HPDE6-E6E7 (cell line): ENCODE data around the gene OGDHL.
"Not testable (repeated sequence)": the region's sequence is repeated elsewhere in the genome, so short reads cannot be mapped to it uniquely, and the experiment has no call there.

Experiments used
- DNase-seq: peaks from one replicate; pipeline ENCODE4 v3.0.0; 2011; ENCODE audit warnings: missing footprints; ENCODE audit errors: extremely low spot score

Gene OGDHL

DNA sequence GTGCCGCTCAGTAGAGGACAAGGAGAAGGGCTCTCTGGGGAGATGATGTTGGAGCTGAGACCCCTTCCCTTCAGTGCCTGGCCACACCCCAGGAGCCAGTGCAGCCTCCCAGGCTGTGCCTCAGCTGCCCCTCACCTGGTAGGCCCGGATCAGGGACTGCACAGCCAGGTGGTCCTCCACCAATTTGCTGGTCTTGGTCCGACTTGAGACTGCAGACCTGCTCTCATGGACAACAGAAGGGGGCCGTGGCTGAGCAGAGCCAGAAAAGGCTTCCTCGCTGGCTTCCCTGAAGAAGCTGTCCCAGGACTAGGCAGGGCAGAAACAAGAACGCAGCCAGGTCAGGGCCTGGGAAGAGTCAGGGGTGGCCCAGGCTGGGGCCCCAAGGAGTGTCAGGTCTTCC lies 5.5 kb downstream of the OGDHL start:
- DNase-seq = no peak

DNA sequence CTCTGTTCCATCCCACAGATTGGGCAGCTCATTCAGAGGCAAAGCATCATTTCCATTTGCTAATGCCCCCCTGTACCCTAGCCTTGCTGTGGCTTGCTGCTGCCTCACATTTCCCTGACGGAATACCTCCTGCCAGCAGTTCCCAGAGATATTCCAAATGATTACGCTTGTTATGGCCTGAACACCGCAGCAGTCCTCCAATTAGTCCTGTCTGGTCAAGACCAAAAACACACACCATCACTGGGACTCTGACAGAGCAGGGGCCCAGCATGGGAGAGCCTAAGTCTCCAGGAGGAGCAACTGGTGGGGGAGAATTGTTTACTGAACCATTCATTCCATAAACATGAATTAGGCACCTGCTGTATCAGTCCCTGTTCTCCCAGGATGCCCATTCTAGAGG lies 6.1 kb downstream of the OGDHL start:
- no peak for DNase-seq

- DNase-seq = not testable (repeated sequence)
Observed at GRCh38 chr10:49754951-49755350, 7.2 kb downstream of the OGDHL start.

DNA sequence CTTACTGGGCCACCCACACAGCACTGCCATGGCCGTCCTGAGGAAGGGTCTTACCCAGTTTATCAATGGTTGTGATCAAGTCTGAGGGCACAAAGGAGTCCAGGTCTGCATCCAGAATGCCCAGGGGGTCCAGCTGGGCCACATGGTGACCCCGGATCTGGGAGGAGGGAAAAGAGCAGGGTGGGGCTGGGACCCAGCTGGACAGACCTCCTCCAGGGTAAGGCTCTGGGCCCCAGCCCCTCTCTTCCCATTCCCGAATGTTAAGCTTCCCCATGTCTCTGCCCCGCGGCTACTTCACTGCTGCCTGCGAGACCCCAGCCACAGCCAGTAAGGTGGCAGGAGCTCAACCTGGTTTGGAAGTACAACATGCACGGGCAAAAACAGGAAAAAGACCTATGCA lies 9.5 kb downstream of the OGDHL start:
- no peak for DNase-seq

DNA sequence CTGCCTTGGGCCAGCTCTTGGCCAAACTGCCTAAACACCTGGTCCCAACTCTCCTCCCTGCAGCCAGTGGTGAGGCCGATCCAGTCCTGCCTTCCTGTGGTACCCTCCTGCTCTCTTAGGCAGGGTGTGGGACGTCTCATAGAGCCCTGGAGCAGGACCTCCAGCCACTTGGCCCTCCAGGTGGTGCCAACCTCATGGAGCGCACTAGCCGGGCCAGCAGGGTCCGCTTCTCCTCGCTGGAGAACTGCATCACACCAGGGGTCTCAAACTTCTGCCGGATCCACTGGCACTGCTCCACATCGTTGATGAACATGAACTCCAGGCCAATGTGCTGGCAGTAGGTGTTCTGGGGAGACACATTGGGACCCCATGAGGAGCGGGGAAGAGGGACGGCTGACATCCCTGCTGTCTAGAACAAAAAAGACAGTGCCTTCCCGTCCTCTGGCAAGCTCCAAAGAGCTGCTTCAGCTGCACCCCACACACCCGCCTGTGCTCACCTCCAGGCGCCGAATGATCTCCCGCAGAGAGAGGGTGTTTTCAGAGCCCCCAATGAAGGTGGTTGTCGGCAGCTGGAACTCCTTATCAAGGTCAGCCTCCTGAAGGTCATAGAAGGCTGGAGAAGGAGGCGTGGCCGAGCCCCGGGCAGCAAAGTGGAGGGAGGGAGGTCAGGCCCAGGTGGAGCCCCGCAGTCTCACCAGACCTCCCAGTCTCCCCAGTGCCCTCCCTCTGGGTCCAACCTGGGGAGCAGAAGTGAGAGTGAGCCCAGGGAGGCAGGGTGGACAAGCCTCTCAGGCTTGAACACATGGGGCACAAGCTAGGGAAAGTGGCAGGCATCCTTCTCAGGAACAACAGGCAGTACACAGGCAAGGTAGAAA lies 10.2 kb downstream of the OGDHL start:
- no peak for DNase-seq

DNA sequence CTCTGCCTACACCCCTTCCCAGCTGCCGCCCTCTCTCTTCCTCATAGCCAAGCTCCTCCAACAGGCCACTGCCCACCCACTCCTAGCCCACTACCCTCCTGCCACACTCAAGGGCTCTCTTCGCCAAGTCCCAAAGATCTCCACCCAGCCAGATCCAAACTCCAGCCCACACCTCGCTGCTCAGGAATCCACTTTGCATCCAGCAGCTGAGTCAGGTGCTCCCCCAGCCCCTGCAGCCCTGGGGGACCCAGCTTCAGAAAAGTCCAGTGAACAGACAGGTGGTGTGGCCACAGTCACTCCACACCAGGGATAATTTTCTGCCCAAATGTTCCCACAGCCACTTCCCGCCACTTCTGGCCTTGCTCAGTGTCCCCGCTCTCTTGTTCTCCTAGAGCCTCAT lies 10.9 kb downstream of the OGDHL start:
- DNase-seq = no peak

DNA sequence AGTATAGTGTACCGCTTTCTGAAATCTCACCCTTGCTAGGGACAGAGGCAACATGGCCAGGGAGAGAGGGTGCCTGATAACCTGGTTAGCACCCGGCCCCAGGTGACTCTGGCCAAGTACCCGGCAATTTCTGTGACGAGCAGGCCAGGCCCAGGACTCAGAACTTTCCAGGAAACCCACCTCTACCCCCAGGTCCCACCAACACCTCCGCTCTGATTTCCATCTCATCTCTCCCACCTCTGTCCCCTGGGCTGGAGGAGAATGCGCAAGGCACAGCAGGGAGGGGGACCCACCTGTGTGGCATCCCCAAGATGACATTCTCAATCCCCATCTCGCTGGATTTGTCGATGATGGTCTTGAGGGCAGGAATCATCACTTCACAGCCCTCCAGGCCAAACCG lies 11.6 kb downstream of the OGDHL start:
- no peak for DNase-seq

DNA sequence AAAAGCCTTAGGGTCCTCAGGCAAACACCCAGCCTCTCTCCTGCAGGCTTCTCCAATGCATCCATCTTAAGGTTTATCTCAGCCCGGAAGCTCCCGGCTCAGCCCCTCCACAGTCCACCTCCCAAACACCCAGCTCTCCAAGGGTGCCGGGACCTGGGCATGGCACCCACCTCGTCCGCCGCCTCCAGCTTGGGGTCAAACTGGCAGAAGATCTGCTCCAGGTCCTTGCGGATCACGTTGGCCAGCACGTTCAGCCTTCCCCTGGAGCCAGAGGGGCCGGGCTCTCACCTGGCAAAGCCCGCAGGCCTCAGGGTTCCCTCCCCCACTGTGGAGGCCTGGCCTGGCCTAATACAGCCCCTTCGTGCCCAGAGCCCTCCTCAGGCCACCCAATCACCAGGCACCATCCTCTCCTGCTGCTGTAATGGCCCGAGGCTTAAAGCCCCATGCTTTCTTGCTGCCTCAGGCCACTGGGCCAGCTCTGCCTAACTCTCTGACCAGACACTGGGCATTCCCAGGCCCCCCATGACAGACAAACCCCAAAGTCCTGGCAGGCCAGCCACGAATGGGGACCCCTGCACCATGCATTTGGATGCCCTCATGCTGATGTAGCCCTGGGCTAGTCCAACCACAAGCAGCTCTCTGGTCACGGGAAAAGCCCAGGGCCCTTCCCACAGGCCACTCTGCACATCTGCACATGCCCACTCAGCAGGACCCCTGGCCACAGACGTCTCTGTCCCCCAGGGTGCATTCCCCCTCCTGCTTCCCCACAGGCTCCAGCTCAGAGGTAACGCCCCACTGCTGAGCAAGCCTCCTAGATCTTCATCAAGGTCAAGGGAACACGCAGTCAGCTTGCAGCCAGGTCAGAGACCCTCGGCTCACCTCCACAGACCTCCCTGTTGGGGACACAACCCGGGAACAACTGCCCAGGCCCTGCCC lies 12.3 kb downstream of the OGDHL start:
- DNase-seq = no peak

GRCh38 chr10:49749144-49749543 lies 13.0 kb downstream of the OGDHL start:
- DNase-seq = no peak

GRCh38 chr10:49748006-49748405 lies 14.1 kb downstream of the OGDHL start:
- DNase-seq = no peak

- DNase-seq = no peak
Observed at GRCh38 chr10:49747303-49747646, 14.8 kb downstream of the OGDHL start.

DNA sequence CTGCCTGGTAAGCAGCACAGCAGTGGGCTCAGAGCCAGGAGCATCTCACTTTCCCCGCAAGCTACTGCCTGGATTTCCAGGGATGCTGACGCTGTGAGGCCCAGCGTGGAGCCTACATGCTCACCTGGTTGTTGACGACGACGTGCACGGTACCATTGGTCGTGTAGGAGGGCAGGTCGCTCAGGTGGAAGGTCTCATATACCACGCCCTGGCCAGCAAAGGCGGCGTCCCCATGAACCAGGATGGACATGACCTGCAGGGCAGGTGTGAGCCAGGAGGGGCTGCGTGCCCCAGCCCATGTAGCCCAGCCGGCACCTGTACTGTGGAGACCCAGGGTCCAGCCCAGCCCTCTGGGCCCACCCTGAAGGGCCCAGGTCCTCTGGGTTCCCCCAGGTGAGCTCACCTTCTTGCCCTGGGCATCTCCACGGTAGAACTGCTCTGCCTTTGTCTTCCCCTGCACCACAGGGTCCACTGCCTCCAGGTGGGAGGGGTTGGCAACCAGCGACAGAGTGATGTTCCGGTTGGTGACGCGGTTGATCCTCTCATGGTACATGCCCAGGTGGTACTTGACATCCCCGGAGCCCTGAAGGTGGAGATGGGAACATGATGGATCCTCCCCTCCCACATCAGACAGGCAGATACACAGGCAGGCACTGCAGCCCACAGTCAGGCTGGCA lies 15.4 kb downstream of the OGDHL start:
- no peak for DNase-seq

- DNase-seq = no peak
Observed at GRCh38 chr10:49745756-49746155, 16.4 kb downstream of the OGDHL start.

- DNase-seq = no peak
Observed at GRCh38 chr10:49744924-49745605, 17.1 kb downstream of the OGDHL start.

GRCh38 chr10:49744091-49744685 lies 17.9 kb downstream of the OGDHL start:
- DNase-seq = no peak

DNA sequence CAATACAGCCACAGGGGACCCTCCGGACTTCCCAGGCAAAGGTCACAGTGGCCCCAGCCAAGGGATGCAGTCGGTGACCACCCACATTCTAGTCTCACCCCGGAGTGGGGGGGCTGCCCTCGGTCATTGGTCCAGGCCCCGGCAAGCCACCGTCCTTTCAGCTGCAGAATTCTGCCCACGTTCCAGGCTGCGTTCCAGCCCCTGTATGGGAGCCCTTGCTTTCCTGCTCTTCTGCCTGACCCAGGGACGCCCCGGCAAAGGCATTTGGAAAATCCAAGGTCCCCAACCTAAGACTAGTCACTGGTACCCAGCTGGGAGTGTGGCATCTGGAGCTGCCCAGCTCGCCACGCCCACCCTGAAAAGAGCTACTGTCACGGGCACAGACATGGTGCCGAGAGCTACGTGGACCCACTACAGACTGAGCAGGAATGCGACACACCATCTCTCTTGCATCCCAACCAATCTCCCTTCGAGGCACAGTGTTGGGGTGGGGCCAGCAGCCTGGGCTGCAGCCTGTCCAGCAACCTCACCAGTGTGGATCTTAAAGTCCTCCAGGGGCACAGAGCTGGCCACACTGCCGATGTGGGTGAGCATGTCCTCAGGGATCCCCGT lies 18.6 kb downstream of the OGDHL start:
- DNase-seq = no peak

- DNase-seq = no peak
Observed at GRCh38 chr10:49742683-49743463, 19.2 kb downstream of the OGDHL start.

DNA sequence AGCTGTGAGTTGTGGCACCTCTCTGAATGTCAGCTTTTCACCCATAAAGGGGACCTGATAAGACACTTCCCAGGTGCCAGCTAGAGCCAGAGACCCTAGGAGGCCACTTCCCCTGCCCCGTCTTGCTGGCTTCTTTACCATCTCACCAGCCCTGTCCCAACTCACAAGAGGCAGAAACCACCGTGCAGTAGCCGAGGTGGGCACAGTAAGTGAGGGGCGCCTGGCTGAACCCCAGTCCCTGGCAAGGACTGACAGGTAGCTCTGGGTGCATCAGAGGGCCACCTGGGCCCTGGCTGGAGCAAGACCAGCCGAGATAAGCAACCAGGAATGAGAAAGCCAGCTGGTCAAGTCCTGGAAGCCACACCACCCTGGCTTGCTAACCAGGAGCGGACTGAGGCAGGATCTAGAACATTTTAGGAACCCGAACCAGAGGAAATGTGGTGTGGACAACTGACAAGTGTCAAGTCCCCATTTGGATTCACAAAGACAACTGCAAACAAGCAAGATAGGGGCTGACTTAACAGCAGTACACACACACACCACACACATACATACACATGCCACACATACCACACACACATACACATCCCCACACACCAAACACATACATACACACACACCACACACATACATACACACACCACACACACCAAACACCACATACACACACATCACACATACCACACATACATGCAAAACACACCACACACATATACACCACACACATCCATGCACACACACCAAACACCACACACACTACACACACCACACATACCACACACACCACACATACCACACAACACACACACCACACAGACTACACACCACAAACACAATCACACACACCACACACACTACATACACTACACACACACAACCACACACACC lies 20.8 kb downstream of the OGDHL start:
- DNase-seq = no peak
